Amniotic stem cell (primary cell): ENCODE data around the gene HSPA12B.
A peak's percentile ranks its signal among the peaks of the same experiment; 100 is the strongest.

ENCODE experiments used
- DNase-seq: peaks from one replicate; lab custom pipeline; 2025; lab: John Stamatoyannopoulos, UW

HSPA12B gene

DNA sequence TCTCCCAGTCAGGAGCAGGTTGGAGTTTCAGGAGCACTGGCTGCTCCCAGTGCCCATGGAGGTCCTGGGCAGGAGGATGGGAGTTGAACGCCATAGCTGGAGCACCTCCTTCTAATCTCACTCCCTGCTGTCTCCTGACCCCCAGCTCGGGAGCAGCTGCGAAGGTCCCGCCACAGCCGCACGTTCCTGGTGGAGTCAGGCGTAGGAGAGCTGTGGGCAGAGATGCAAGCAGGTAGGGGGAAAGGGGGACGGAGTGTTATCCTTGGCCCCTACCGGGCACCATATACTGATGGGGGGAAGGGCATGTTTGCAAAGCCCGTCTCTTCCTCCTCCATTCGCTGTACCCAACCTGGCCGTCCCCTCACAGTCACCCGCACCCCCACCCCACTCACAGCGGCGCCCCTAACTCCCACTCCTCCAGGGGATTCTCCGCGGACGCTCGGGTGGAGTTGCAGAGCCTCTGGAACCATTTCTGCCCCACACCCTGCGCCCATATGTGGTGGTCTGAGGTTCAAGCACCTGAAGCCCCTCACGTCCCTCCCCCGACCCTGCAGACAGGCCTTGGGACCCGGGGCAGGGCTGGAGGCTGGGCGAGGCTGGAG lies 16.7 kb downstream of the HSPA12B start:
- DNase-seq = no peak

DNA sequence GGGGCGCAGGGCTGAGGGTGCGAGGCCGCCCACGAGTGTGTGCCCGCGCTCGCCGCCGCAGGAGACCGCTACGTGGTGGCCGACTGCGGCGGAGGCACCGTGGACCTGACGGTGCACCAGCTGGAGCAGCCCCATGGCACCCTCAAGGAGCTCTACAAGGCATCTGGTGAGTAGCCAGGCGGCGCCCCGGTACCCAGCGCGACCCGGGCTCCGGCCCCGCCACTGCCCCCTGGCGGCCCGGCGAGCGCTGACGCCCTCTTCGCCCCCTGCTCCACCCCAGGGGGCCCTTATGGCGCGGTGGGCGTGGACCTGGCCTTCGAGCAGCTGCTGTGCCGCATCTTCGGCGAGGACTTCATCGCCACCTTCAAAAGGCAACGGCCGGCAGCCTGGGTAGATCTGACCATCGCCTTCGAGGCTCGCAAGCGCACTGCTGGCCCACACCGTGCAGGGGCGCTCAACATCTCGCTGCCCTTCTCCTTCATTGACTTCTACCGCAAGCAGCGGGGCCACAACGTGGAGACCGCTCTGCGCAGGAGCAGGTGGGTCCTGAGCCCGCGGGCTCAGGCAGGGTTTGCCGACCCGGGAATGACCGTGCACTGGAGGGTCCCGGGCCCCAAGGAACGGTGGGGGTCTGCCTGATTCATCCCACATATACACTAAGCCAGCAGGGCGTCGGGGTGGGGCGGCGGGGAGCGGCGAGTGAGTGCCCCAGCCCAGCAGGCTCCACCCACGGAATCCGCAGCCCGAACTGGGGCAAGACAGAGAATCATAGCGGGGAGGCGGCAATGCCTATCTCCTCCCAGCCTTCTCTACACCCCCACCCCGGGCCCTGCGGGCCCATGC lies 17.4 kb downstream of the HSPA12B start:
- DNase-seq = no peak

DNA sequence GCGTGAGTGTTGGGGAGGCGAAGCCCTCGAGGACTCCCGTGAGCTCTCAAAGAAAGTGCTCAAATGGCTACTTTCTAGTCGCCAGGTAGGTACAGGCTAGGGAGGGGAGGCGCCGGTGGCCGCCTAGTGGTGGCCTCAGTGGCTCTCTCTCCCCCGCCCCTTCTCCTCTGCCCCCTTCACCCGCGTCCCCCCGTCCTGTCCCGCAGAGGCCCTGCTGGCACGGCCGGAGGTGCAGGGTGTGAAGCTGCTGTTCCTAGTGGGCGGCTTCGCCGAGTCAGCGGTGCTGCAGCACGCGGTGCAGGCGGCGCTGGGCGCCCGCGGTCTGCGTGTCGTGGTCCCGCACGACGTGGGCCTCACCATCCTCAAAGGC lies 18.8 kb downstream of the HSPA12B start:
- no peak for DNase-seq

DNA sequence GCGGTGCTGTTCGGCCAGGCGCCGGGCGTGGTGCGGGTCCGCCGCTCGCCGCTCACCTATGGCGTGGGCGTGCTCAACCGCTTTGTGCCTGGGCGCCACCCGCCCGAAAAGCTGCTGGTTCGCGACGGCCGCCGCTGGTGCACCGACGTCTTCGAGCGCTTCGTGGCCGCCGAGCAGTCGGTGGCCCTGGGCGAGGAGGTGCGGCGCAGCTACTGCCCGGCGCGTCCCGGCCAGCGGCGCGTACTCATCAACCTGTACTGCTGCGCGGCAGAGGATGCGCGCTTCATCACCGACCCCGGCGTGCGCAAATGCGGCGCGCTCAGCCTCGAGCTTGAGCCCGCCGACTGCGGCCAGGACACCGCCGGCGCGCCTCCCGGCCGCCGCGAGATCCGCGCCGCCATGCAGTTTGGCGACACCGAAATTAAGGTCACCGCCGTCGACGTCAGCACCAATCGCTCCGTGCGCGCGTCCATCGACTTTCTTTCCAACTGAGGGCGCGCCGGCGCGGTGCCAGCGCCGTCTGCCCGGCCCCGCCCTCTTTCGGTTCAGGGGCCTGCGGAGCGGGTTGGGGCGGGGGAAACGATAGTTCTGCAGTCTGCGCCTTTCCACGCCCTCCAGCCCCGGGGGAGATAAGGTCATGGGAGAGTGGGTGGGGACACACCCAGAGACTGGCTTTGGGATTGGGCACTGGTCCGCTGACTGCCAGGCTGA lies 19.3 kb downstream of the HSPA12B start:
- no peak for DNase-seq

DNA sequence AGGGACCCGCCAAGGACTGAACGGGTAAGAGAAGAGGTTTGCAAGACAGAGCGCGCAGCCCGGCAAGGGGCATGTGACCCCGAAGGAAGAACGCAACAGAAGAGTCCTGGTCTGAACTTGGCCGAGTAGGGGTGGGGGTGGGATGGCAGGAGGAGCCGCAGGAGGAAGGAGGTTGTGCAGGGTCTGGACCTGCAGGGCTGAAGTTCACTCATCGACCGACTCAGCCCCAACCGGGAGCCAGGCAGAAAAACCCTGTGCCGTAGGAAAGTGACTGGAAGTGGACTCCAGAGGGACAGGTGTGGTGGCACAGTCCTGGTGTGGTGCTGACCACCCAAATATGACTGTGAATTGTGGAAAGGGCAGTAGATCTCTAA lies 19.9 kb downstream of the HSPA12B start:
- no peak for DNase-seq

DNA sequence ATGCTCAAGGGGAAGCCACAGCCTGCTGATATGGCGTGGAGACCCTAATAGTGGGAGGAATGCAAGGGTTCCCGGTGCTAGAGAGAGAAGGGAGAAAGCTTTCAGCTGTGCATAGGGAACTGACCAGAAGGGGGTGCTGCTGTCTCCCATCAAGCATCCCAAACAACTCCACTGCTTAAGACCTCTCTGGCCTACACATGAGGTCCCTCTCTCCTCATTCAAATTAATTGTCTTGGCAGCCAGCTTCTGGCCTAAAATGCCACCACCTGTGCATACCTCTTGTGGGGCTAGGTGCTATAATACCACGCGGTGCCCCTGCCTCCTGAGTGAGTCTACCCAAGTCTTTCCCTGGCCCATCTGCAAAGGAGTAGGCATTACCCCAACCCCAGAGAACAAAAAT lies 20.6 kb downstream of the HSPA12B start:
- DNase-seq = peak; percentile 7

DNA sequence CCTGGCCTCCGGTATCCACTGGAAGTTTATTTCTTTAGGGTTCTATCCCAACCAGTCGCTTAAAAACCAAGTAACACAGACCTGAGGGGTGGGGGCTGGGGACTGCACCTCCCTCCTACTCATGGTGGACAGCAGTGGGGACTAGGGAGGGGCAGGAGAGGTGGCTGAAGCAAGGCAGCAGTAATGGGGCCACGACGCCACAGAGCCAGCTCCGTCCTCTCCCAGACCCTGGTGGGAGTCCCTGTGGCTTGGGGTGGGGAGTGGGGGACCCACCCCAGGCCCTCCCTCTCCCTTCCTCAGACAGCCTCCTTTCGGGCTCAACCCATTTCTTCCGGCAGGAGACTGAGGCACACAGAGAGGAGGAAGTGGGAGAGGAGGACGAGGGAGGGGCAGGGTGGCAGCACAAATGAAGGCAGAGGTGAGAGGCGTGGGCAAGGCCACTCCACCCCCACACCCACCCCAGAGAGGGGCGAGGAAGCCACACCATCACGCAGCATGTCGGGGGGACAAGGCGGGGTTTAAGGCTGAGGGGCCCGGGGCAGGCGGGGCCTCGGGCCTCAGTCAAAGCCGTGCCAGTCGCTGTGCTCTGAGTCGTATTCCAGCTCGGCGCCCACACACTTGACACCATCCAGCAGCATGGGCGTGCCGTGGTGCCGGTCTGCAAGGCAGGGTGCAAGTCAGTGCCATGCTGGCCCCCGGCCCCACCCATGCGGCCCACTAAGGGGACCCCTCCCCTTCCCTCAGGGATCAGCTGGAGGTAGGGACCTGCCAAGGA lies 21.2 kb downstream of the HSPA12B start:
- no peak for DNase-seq

DNA sequence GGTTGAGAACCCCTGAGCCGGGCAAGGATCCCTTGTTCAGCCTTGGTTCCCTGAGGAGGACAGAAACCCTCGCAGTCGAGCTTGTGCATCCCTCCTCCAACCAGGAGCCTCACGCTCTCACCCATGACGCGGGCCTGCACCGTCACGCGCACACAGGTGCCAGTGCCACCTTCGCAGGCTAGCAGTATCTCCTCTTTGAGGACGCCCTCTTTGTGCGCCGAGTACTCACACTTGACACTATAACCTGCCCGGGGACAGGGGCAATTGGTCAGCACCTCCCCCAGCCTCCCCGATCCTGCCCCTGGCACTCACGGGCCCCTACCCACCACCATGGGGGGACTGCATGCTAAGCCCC lies 21.8 kb downstream of the HSPA12B start:
- no peak for DNase-seq

DNA sequence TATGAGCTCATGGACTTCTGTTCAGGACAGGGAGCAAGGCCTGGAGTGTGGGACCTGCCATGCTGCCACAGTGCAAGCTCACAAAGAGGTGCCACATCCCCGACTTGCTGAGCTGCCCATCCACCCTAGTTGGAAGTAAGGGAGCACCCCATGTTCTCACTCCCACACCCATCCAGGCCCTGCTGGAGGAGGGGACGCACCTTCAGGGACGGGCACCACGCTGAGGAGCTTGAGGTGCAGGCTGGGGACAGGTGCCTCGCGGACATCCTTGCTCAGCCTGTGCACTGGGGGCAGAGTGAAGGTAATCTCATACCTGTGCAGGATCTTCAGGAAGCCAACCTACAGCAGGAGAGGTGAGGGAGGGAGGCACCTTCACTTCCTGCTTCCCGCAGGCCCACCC lies 22.8 kb downstream of the HSPA12B start:
- no peak for DNase-seq

DNA sequence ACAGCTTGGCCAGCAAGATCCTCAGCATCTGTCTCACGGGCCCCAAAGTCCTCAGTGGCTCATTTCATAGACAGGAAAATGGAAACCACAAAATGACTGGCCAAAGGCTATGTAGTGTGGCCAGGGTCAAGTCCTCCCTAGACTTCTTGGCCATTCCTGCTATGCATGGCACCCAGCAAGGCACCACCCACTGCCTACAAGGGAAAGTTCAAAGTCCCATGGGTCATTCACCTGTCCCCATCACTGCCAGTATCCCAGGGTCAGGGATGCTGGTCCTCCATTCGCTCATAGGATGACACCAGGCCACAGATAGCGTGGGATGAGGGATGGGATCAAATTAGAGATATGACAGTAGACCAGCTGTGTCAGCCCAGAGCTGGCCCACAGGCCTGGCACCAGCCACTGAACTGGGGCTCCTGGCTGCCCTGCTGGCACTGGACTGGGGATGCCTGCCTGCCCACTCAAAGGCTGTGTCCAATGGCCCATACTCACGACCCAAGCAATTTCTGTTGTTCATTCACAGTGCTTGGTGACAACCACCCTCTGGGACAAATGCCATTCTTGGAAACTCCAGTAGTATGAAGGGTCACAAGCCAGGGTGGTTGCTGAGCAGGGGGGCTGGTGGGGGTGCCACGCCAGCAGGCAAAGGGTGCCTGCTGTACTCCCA lies 23.5 kb downstream of the HSPA12B start:
- DNase-seq = no peak

DNA sequence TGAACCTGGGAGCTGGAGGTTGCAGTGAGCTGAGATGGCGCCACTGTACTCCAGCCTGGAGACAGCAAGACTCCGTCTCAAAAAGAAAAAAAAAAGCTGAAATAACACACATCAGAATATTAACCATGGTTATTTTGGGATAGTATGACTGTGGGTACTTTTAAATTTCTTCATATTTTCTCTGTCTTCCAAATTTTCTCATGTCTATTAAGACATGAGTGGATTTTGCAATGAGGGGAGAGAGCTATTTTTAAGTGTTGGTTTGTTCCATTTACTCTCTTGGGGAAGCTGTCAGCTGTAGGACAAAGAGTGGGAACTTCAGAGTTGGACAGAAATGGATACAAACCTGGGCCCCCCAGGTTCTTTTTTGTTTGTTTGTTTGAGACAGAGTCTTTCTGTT lies 24.8 kb downstream of the HSPA12B start:
- DNase-seq = no peak

DNA sequence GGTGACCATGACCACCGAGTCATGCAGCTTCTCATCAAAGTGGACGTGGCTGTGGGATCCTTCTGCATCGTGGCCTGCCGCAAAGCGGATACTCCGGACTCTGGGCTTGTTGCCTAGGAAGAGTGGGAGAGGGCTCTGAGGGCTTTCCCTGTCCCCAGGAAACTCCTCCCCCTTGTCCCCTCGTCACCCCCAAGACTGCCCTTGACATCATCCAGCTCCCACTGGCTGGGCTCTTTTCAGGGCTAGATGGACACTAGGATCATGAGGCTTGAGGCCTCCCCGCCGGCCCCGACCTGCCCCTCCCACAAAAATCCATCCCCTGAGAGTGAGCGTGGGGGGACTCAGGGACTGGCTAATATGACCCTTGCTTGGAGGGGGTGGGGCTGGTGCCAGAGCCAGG lies 26.1 kb downstream of the HSPA12B start:
- no peak for DNase-seq

DNA sequence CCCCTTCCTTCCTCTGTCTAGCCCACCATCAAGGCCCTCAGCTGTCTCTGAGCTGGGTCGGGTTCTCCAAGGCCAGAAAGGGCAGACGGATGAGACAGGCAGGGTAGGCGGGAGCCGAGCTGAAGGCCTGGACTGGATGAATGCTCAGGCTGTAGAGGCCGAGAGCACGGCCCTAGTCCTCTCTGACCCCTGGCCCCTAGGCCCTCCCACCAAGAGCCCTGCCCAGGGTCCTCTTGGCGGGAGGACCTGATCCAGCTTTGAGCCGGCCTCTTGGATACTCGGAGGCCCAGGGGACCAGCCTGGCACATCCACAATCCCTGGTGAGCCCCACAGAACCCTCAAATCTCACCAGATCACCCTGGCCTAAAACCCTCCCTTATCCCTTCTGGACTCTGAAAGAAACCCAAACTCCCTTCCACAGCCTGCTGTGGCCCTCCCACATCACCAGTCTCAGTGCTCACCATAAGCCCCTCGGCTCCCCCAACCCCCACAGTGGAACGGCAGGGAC lies 26.9 kb downstream of the HSPA12B start:
- no peak for DNase-seq

DNA sequence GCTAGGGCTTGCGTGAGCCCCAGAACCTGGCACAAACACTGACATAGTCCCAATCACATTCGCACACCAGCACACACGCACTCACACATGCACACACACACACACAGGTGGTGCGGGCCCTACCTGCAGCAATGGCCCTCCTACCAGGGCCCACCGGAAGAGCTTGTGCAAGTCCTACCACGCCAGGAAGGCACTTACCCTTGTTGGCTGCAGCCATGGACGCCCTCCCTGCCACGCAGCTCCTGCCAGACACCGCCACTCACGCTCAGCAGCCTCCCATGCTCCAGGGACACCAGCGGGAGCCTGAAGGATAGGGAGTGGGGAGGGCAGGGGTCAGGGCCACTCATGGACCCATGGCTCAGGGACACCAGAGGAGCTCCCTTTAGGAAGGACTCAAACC lies 27.4 kb downstream of the HSPA12B start:
- DNase-seq = no peak

DNA sequence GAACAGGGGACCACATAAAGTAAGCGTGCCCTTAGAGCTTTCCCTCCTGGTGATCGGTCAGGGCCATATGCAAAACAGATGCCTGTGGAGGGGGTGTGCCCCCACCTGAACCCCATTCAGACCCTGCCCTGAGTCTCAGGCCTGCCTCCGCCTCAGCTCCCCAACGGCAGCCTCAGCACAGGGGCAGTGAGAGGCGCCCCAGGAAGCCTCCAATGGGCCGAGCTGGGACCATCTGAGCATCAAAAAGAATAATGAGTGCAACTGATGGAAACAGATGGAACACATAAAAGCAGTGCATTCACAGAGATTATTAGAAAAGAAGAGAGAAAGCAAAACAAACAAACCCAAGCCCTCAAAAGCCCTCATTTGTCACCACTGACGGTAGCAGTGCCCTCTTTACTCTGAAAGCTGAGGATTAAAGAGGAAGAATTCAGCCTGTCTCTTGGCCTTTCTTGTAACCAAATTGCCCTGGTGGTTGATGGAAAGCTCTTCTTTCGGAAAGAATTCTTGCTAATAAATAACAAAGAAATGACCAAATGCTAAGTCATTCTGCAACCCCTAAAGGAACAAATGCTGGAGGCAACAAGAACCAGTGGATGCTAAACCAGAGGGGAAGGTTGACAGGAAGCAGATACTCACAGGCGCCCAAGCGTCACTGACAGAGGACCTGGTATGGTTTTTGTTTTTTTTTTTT lies 28.3 kb downstream of the HSPA12B start:
- DNase-seq = no peak

DNA sequence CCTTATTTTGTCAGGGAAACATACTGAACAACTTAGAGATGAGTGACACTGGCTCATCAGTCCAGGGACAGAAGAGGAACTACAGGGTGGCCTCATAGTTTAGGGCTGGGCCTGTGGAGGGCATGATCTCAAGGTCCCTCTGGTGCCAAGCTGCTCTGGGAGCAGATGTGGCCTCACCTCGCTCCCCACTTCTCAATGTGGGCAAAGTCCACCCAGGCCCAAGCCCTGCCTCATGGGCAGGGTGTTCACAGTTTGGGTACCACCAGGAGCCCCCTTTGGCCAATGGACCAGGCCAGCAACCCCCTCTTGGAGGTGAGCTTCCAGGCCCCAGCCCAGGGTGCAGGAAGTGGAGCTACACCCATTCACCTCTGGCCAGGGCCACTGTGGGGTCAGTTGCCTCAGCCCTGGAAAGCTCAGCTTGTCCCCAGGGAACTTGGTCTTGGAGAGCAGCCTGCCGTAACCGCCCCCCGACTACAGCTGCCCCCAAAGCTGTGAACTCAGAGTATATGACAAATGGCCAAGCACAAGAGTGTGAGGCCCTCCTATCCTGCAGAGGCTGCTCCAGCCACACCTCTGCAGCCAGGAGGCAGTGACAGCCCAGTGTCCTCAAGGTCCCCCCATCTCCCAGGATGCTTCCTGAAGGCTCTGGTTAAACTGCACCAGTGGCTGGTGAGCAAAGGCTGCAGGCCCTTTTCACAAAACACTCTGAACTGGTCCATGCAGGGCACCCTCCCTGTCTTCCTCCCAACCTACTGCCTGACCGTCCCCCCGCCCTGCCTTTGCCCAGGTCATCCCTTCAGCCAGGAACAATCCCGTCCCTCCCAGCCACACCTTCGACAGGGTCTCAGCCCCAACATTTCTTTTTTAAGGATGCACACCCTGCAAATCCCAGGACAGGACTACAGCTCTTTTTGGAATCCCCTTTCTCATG lies 31.5 kb downstream of the HSPA12B start:
- DNase-seq = no peak

DNA sequence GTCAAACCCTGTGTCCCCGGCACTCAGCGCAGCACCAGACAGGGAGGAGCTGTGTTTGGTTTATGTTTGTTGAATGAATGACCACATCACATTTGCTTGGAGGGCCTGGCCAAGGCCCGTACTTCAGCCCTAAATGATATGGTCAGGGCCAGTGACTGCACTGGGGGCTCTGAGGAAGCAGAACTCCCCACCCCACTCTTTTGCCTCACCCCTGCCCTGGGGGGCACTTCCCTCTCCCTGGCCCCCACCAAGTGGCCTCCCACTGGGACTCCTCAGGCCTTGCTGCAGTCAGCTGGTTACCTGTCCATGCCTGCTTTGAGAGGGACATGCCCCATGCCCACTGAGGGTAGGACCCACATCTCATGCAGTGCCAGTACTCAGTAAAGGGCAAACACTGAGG lies 32.2 kb downstream of the HSPA12B start:
- DNase-seq = no peak

DNA sequence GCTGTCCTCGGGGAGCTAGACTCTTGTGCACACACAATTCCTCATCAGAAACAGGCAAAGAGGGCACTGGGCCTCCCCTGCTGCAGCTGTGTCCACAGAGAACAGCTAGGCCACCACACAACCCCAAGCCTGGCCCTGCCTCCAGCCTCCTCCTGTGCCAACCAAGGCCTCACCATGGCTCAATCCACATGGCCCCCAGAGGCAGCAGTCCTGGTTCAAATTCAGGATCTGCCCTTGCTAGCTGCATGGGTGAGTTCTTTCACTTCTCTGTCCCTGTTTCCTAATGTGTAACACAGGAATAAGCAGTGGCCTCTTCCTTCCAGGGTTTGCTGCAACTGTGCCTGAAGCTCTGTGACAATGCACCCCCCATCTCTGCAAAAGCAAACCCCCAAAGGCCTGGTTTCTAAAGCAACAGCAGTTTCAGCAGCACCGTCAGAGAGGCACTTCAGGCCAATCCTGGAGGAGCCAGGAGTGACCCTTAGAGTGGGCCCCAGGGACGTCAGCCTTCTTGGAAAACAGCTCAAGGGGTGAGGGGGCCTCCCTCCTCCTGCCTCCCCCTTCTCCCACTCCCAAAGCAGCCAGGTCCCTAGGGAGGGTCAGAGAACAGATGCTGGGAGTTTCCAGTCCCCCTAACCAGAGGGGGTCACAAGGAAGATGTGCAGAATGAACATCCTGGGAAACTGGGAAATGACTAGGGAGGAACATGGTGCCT lies 32.8 kb downstream of the HSPA12B start:
- DNase-seq = no peak

DNA sequence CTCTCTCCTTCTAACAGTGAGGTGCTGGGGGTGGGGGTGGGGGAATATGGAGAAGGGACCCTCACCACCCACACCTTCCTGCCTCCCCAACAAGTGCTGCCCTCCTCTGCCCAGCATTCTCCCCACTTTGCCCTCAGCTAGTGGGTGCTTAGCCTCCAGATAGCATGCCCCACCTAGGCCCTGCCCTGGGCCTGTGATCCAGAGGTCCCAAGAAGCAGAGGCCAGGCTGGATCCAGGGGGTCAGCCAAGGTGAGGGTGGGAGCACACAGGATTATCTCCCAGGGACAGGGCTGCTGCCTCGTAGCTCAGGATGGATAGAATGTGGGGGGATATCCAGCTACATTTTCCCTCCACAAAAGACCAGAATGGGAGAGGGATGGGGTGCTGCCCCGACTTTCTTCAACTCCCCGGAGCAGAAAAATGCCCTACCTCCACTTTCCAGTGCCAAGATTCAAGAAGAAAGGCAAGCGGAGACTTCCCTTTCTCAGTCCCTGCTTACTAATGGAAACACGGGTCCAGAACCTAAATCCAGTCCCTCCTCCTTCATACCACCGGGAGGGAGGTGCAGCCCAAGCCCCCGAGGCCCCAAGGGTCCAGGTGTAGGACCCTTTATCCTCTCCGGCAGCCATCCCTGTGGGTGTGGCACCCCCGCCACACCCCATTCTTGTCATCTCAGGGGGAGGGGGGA lies 34.1 kb downstream of the HSPA12B start:
- DNase-seq = no peak
